ENCODE data around the gene DNAJB5. TPM values are rescaled to one million over a fixed set of nuclear protein-coding genes. Genes with fewer than 3 reads are reported as not detected.

Gene DNAJB5
- total and polyA plus RNA-seq, 9 of the 15 experiments (the other 6 are each of a cell fraction or from before 2014, with no cell fraction given), result 0.15 to 7.4 (median 3.7) TPM

DNA sequence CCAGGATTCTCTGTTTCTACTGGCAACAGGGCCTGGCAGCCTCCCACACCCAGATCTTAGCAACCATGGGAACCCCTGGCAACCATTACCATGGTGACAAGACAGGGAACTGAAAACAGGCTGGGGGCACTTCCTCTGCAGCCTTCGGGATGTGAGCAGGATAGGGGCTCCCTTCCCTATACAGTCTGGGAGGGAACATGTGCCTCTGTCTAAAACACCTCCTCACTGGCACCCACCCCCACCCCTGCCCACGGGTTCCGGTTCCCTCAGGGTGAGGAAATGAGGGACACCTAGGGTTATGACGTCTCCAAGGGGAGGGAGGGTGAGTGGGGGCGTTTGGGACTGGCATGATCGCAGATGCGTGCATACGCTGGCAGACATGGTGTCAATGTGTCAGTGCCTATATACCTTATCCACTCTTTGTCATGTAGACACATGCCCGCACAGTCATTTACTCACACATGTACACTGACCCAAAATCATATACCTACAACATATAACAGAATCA, 3.0 kb upstream of the DNAJB5 start:
- CTCF ChIA-PET (ENCODE audit: low intra/inter-chr PET ratio), result no interaction called here
- no peaks in the 10 kb centered on the region for H3K9me1 ChIP-seq (ENCODE audit: control insufficient read depth, insufficient read depth, low read length)
- no peak overlapping the region for H3K27ac ChIP-seq (ENCODE audit: extremely low read depth, low read depth, low read length)
- H3K9ac ChIP-seq (ENCODE audit: insufficient read depth in 1 of 2, low read depth in 2 of 2, low read length in 2 of 2), result no peak overlapping the region
- no peak overlapping the region for H3K4me3 ChIP-seq
- H2AFZ ChIP-seq (ENCODE audit: low read depth, low read length), result no peak overlapping the region
- no peak for DNase-seq (ENCODE audit: extremely low read depth in 1 of 4, low spot score in 3 of 4)
- H3K4me1 ChIP-seq (replicated peaks in 1 of 2; ENCODE audit: control insufficient read depth in 2 of 2, insufficient read depth in 2 of 2, low read length in 2 of 2), result peaks cover 6 to 20% of the 10 kb centered on the region in 2 experiments; a peak in 3 of 5 replicates
- peaks cover 0 to 14% of the 10 kb centered on the region in 2 experiments; a peak in 1 of 5 replicates for H3K27me3 ChIP-seq (ENCODE audit: control insufficient read depth in 2 of 2, insufficient read depth in 2 of 2, low read length in 2 of 2)
- TF ChIP-seq MYNN (IDR thresholded peaks at IDR 0.05) (peak; percentile 84; the same call in 1 of the 2 replicates), MYNN (CRISPR knock-in tag; IDR thresholded peaks at IDR 0.05) (no peak), KLF6 (CRISPR knock-in tag; IDR thresholded peaks at IDR 0.05; ENCODE audit: borderline replicate concordance) (no peak), SRSF9 (IDR thresholded peaks at IDR 0.05; ENCODE audit: borderline replicate concordance, low read depth, low read length) (no peak), PHB2 (IDR thresholded peaks at IDR 0.05; ENCODE audit: low read depth) (no peak), TBP (optimal IDR thresholded peaks at IDR 0.05; ENCODE audit: low read depth, low read length) (no peak), RFX1 (IDR thresholded peaks at IDR 0.05) (peak; percentile 85), LEF1 (IDR thresholded peaks at IDR 0.05) (no peak), MCM3 (IDR thresholded peaks at IDR 0.05) (no peak)
- TF ChIP-seq, protein P1, sequence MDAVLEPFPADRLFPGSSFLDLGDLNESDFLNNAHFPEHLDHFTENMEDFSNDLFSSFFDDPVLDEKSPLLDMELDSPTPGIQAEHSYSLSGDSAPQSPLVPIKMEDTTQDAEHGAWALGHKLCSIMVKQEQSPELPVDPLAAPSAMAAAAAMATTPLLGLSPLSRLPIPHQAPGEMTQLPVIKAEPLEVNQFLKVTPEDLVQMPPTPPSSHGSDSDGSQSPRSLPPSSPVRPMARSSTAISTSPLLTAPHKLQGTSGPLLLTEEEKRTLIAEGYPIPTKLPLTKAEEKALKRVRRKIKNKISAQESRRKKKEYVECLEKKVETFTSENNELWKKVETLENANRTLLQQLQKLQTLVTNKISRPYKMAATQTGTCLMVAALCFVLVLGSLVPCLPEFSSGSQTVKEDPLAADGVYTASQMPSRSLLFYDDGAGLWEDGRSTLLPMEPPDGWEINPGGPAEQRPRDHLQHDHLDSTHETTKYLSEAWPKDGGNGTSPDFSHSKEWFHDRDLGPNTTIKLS (IDR thresholded peaks at IDR 0.05; ENCODE audit: borderline replicate concordance, low read depth), result no peak
- no peaks in the 10 kb centered on the region for H3K9me3 ChIP-seq (replicated peaks; ENCODE audit: control insufficient read depth, insufficient read depth, low read depth, low read length)
- in situ Hi-C loops (cut with MboI) (no loop called here), intact Hi-C loops (cut with micrococcal nuclease) (no loop called here)
- FAIRE-seq, result no peak
- no peak overlapping the region for H3K4me2 ChIP-seq (ENCODE audit: insufficient read depth, low read length)
- no peaks in the 10 kb centered on the region for H3K79me2 ChIP-seq (ENCODE audit: control insufficient read depth, insufficient read depth, low read length)
- H3K36me3 ChIP-seq (ENCODE audit: control insufficient read depth, insufficient read depth, low read length), result no peaks in the 10 kb centered on the region
- POLR2A ChIA-PET, result no interaction called here
- 32% methylated on average over 3 of the region's 9 CpGs for WGBS (ENCODE audit: insufficient coverage, low coverage, missing lambda C conversion rate)
- no peak for ATAC-seq
- no TSS peak for BruUV-seq (replicated peaks)
- no peaks in the 10 kb centered on the region for H4K20me1 ChIP-seq (replicated peaks; ENCODE audit: control insufficient read depth, insufficient read depth, low read length)
